IMR-90 (cell line): ENCODE measurements around the gene MARCHF3. TPM values are rescaled to one million over a fixed set of nuclear protein-coding genes. Genes with fewer than 3 reads are reported as not detected.

Experiments
- ATAC-seq: fragments of 200-7000 bp; cut with Tn5 transposase; 2 replicates; pipeline ENCODE4 v1.9.1; 2020; ENCODE audit warnings: low read depth, mild to moderate bottlenecking, moderate library complexity
- BruUV-seq: library from RNA; stranded (reverse); fragments of 400-500 nt; replicated peaks from 2 replicates; lab custom pipeline; 2021; lab: Mats Ljungman, UMichigan
- CTCF ChIA-PET: fragments of 300-600 bp; formaldehyde crosslinking; extraction: SDS; loops from one replicate; lab custom pipeline; 2021; ENCODE audit warnings: antibody characterized with exemption; lab: Yijun Ruan, JAX
- POLR2A ChIA-PET: fragments of 300-600 bp; sonication (Branson Sonifier 250); formaldehyde crosslinking; loops from one replicate; lab custom pipeline; 2022; ENCODE audit warnings: antibody characterized with exemption; ENCODE audit not compliant: unreplicated experiment; lab: Charles Lee
- DNase-seq: peaks from one replicate; pipeline ENCODE4 v3.0.0; 2013
- H2AFZ ChIP-seq: replicated peaks from 2 replicates; pipeline ENCODE3; 2013; ENCODE audit warnings: low read length, mild to moderate bottlenecking; ENCODE audit not compliant: poor library complexity
- H2AK5ac ChIP-seq: 2 replicates; pipeline ENCODE4 v1.6.1; 2013; ENCODE audit warnings: low read depth, low read length, inconsistent platforms
- H2AK9ac ChIP-seq: replicated peaks from 2 replicates; pipeline ENCODE3; 2013; ENCODE audit warnings: mild to moderate bottlenecking, low read depth, low read length, moderate library complexity; ENCODE audit not compliant: poor library complexity
- H2BK120ac ChIP-seq: 2 replicates; pipeline ENCODE4 v1.6.1; 2013; ENCODE audit warnings: low read depth, low read length, inconsistent platforms
- H2BK15ac ChIP-seq: 3 replicates; pipeline ENCODE4 v1.6.1; 2013; ENCODE audit warnings: low read depth, low read length, inconsistent platforms
- H2BK20ac ChIP-seq: 2 replicates; pipeline ENCODE4 v1.6.1; 2013; ENCODE audit warnings: low read depth, mild to moderate bottlenecking, inconsistent platforms, low read length, moderate library complexity
- H2BK5ac ChIP-seq: 2 replicates; pipeline ENCODE4 v1.6.1; 2013; ENCODE audit warnings: mild to moderate bottlenecking, low read depth, low read length, inconsistent platforms; ENCODE audit not compliant: poor library complexity, severe bottlenecking
- H3K14ac ChIP-seq: replicated peaks from 2 replicates; pipeline ENCODE4 v1.6.1; 2013; ENCODE audit warnings: low read depth, low read length, inconsistent platforms
- H3K18ac ChIP-seq: 2 replicates; pipeline ENCODE4 v1.6.1; 2013; ENCODE audit warnings: low read depth, low read length, control low read depth
- H3K23ac ChIP-seq: 2 replicates; pipeline ENCODE4 v1.6.1; 2013; ENCODE audit warnings: low read depth, low read length, inconsistent platforms
- H3K27ac ChIP-seq: 2 replicates; pipeline ENCODE4 v1.5.1; 2013; ENCODE audit warnings: mild to moderate bottlenecking, control low read depth, low read length; ENCODE audit not compliant: insufficient read depth
- H3K27me3 ChIP-seq: 2 replicates; pipeline ENCODE4 v1.6.1; 2013; ENCODE audit warnings: low read length; ENCODE audit not compliant: control insufficient read depth, insufficient read depth
- H3K36me3 ChIP-seq: 2 replicates; pipeline ENCODE4 v1.6.1; 2013; ENCODE audit warnings: low read length, mixed read lengths; ENCODE audit not compliant: control insufficient read depth, insufficient read depth
- H3K4ac ChIP-seq: 2 replicates; pipeline ENCODE4 v1.6.1; 2013; ENCODE audit warnings: low read depth, low read length, inconsistent platforms
- H3K4me1 ChIP-seq: 2 replicates; pipeline ENCODE4 v1.6.1; 2013; ENCODE audit warnings: low read length, mixed read lengths; ENCODE audit not compliant: control insufficient read depth, insufficient read depth
- H3K4me2 ChIP-seq: 2 replicates; pipeline ENCODE4 v1.6.1; 2013; ENCODE audit warnings: low read depth, mild to moderate bottlenecking, control low read depth, low read length, moderate library complexity
- H3K4me3 ChIP-seq: 2 replicates; pipeline ENCODE4 v1.5.1; 2013; ENCODE audit warnings: low read depth, mild to moderate bottlenecking, control low read depth, low read length, moderate library complexity; ENCODE audit not compliant: insufficient read depth
- H3K56ac ChIP-seq: 2 replicates; pipeline ENCODE4 v1.6.1; 2013; ENCODE audit warnings: low read length, inconsistent platforms; ENCODE audit not compliant: insufficient read depth; ENCODE audit errors: extremely low read depth
- H3K79me1 ChIP-seq, 2 experiments: 2 replicates each; pipeline ENCODE4 v1.6.1; 2013; ENCODE audit warnings: low read length in 2 of 2, inconsistent platforms in 1 of 2, low read depth in 1 of 2
- H3K9ac ChIP-seq: 2 replicates; pipeline ENCODE4 v1.6.1; 2013; ENCODE audit warnings: low read depth, low read length, control low read depth
- H3K9me1 ChIP-seq: 2 replicates; pipeline ENCODE4 v1.6.1; 2013; ENCODE audit warnings: low read length, inconsistent platforms; ENCODE audit not compliant: insufficient read depth
- H3K9me3 ChIP-seq: 2 replicates; pipeline ENCODE4 v1.6.1; 2013; ENCODE audit warnings: low read length; ENCODE audit not compliant: control insufficient read depth, insufficient read depth
- H4K20me1 ChIP-seq: 2 replicates; pipeline ENCODE4 v1.6.1; 2013; ENCODE audit warnings: low read length, inconsistent platforms; ENCODE audit not compliant: insufficient read depth
- H4K5ac ChIP-seq: 2 replicates; pipeline ENCODE4 v1.6.1; 2013; ENCODE audit warnings: mild to moderate bottlenecking, low read depth, low read length, control low read depth
- H4K8ac ChIP-seq, 2 experiments: 2 replicates each; pipeline ENCODE4 v1.6.1; 2013; ENCODE audit warnings: low read depth in 2 of 2, low read length in 2 of 2, control low read depth in 1 of 2, inconsistent platforms in 1 of 2
- H4K91ac ChIP-seq: 2 replicates; pipeline ENCODE4 v1.6.1; 2013; ENCODE audit warnings: low read depth, low read length, inconsistent platforms; ENCODE audit not compliant: insufficient read depth
- CEBPB ChIP-seq: IDR thresholded peaks from 2 replicates; pipeline ENCODE4 v1.6.1; 2012; ENCODE audit warnings: low read depth, low read length, improper control_type of control experiment
- MXI1 ChIP-seq: IDR thresholded peaks from 2 replicates; pipeline ENCODE4 v1.6.1; 2012; ENCODE audit warnings: low read depth, mild to moderate bottlenecking, low read length, moderate library complexity, borderline replicate concordance
- NFE2L2 ChIP-seq: fragments of 150-350 bp; IDR thresholded peaks from 2 replicates; pipeline ENCODE4 v1.6.1; 2016; ENCODE audit warnings: low read depth, mild to moderate bottlenecking, low read length
- RFX5 ChIP-seq: IDR thresholded peaks from 2 replicates; pipeline ENCODE4 v1.8.0; 2012; ENCODE audit warnings: low read depth, mild to moderate bottlenecking, low read length, moderate library complexity
- WGBS, 2 experiments: methylation state at CpG; one replicate each; pipeline versions ENCODE4 v1.1.5 to v1.1.7; 2013; ENCODE audit warnings: missing lambda C conversion rate in 2 of 2; ENCODE audit not compliant: insufficient read length in 1 of 2; ENCODE audit errors: extremely low coverage in 2 of 2; 5-methylcytosine and 5-hydroxymethylcytosine counted together
- dilution Hi-C: fragments of 300-500 bp; cut with HindIII; formaldehyde crosslinking; loops from one replicate; pipeline ENCODE4 v1.14.3; 2018; ENCODE audit warnings: low sequenced_read_pairs; ENCODE audit not compliant: unreplicated experiment
- in situ Hi-C: fragments of 300-500 bp; cut with MboI; formaldehyde crosslinking; loops from 3 replicates; pipeline ENCODE4 v1.14.3; 2019; ENCODE audit warnings: low sequenced_read_pairs, inconsistent platforms, mixed read lengths
- intact Hi-C: fragments of 100-400 bp; cut with micrococcal nuclease; formaldehyde crosslinking; loops from 2 replicates; pipeline ENCODE4 v1.10.0; 2022
- polyA plus RNA-seq, 3 experiments: library from polyadenylated mRNA; depleted of rRNA; stranded (reverse); fragments of >200 nt; gene quantifications; 2 replicates each; pipeline ENCODE4 v1.2.3, GENCODE V29; 2012; ENCODE audit warnings: low replicate concordance in 1 of 3
- total RNA-seq: library from RNA; depleted of rRNA; stranded (reverse); fragments of >200 nt; gene quantifications from 2 replicates; pipeline ENCODE4 v1.2.3, GENCODE V29; 2012
- TF ChIP-seq, protein P1 (sequence below): fragments of 150-350 bp; IDR thresholded peaks from 2 replicates; pipeline ENCODE4 v1.6.1; 2016; ENCODE audit warnings: low read depth, mild to moderate bottlenecking, low read length, moderate library complexity, borderline replicate concordance

Gene MARCHF3
- total and polyA plus RNA-seq, 2 of the 4 experiments (the other 2 are of a cell fraction) = 11.2 to 18.8 TPM

DNA sequence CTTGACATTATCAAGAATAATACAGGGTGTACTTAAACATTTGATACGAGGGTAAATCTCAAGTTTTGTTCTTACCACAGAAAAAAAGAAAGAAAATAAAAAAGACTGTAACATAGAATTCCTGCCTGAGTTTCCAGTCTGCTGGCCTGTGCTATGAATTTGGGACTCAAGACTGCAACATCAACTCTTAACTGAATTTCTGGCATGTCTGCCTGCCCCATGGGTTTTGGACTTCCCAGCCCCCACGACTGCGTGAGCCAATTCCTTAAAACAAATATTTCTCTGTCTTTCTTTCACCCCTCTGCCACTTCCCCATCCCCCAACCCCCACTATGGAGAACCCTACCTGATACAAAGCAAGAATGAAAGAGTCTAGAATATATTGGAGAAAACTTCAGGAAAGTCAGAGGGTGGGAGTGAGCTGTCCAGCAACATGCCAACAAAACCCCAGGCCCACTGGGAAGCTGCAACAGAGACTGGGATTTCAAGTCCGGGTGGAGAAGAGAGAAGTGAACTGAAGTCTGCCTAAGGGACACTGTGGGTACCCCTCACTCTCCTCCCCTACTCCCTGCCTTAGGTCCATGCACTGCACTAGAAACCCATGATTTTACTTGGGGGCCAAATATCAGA is 43.0 kb downstream of the MARCHF3 start:
- peaks cover 2% of the 10 kb centered on the region for H3K4me1 ChIP-seq
- no peak overlapping the region for H2BK120ac ChIP-seq
- no peak overlapping the region for H4K91ac ChIP-seq
- DNase-seq = no peak
- BruUV-seq = no TSS peak
- no peak overlapping the region for H2BK15ac ChIP-seq
- no CpG with 5 or more reads among the region's 4 CpGs for WGBS, 2 experiments
- H3K36me3 ChIP-seq = no peaks in the 10 kb centered on the region
- no peak overlapping the region for H2BK20ac ChIP-seq
- no peaks in the 10 kb centered on the region; the same call in 1 of the 2 replicates for H4K20me1 ChIP-seq
- H4K8ac ChIP-seq = no peak overlapping the region
- H3K4ac ChIP-seq = no peak overlapping the region
- peaks cover 3% of the 10 kb centered on the region; the same call in 1 of the 2 replicates for H3K9me1 ChIP-seq
- intact Hi-C loops (no loop called here), dilution Hi-C loops (no loop called here), in situ Hi-C loops (no loop called here)
- no peak overlapping the region for H3K4me3 ChIP-seq
- H4K5ac ChIP-seq = no peak overlapping the region
- TF ChIP-seq NFE2L2 = no peak
- TF ChIP-seq, protein P1, sequence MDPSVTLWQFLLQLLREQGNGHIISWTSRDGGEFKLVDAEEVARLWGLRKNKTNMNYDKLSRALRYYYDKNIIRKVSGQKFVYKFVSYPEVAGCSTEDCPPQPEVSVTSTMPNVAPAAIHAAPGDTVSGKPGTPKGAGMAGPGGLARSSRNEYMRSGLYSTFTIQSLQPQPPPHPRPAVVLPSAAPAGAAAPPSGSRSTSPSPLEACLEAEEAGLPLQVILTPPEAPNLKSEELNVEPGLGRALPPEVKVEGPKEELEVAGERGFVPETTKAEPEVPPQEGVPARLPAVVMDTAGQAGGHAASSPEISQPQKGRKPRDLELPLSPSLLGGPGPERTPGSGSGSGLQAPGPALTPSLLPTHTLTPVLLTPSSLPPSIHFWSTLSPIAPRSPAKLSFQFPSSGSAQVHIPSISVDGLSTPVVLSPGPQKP = no peak
- TF ChIP-seq CEBPB = no peak
- no peak for TF ChIP-seq RFX5
- no peak for TF ChIP-seq MXI1
- no peak overlapping the region for H2BK5ac ChIP-seq
- H3K18ac ChIP-seq = no peak overlapping the region
- no peak overlapping the region for H2AFZ ChIP-seq
- no peak overlapping the region for H3K9ac ChIP-seq
- H3K27me3 ChIP-seq = no peaks in the 10 kb centered on the region
- ATAC-seq = no peak
- H3K56ac ChIP-seq = no peak overlapping the region
- no peak overlapping the region for H3K23ac ChIP-seq
- peaks cover 19 to 29% of the 10 kb centered on the region in 2 experiments for H3K79me1 ChIP-seq
- ChIA-PET CTCF (no interaction called here), POLR2A (no interaction called here)
- no peak overlapping the region for H2AK9ac ChIP-seq
- H3K14ac ChIP-seq = no peak overlapping the region
- H3K9me3 ChIP-seq = no peaks in the 10 kb centered on the region
- H2AK5ac ChIP-seq = no peak overlapping the region; the same call in 1 of the 2 replicates
- no peak overlapping the region for H3K4me2 ChIP-seq
- no peak overlapping the region for H3K27ac ChIP-seq
